Lower leg skin (tissue), 3 donors: Measurements from ENCODE around the gene GRIA1.

ENCODE experiments used
- POLR2A ChIP-seq, 2 donors: fragments of 450-650 bp; IDR thresholded peaks; one replicate each; pipeline ENCODE4 v1.6.1; 2016 to 2017; ENCODE audit warnings: antibody characterized with exemption in 2 of 2, mild to moderate bottlenecking in 1 of 2, moderate library complexity in 1 of 2
- TF ChIP-seq, protein P1 (sequence below), 3 donors: fragments of 450-650 bp; IDR thresholded peaks; one replicate each; pipeline ENCODE4 v1.5.1; 2016; ENCODE audit warnings: antibody characterized with exemption in 3 of 3, mild to moderate bottlenecking in 3 of 3, moderate library complexity in 2 of 3

GRCh38 chr5:153461341-153461740, 29.1 kb upstream of the GRIA1 start:
- no peak for TF ChIP-seq POLR2A (IDR thresholded peaks at IDR 0.05)
- TF ChIP-seq, protein P1, sequence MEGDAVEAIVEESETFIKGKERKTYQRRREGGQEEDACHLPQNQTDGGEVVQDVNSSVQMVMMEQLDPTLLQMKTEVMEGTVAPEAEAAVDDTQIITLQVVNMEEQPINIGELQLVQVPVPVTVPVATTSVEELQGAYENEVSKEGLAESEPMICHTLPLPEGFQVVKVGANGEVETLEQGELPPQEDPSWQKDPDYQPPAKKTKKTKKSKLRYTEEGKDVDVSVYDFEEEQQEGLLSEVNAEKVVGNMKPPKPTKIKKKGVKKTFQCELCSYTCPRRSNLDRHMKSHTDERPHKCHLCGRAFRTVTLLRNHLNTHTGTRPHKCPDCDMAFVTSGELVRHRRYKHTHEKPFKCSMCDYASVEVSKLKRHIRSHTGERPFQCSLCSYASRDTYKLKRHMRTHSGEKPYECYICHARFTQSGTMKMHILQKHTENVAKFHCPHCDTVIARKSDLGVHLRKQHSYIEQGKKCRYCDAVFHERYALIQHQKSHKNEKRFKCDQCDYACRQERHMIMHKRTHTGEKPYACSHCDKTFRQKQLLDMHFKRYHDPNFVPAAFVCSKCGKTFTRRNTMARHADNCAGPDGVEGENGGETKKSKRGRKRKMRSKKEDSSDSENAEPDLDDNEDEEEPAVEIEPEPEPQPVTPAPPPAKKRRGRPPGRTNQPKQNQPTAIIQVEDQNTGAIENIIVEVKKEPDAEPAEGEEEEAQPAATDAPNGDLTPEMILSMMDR (IDR thresholded peaks at IDR 0.05) = no peak
